GM18508 (cell line): ENCODE results near the gene SOWAHD.

Experiments used
- ATAC-seq: cut with Tn5 transposase; IDR thresholded peaks from one replicate; pipeline ENCODE4 v1.9.1; 2021; ENCODE audit warnings: moderate number of reproducible peaks; ENCODE audit not compliant: insufficient read depth, unreplicated experiment

Gene SOWAHD

GRCh38 chrX:119809185-119809666 is 50.8 kb downstream of the SOWAHD start:
- ATAC-seq = no peak
